ENCODE data around the gene SCFD1.

DNA sequence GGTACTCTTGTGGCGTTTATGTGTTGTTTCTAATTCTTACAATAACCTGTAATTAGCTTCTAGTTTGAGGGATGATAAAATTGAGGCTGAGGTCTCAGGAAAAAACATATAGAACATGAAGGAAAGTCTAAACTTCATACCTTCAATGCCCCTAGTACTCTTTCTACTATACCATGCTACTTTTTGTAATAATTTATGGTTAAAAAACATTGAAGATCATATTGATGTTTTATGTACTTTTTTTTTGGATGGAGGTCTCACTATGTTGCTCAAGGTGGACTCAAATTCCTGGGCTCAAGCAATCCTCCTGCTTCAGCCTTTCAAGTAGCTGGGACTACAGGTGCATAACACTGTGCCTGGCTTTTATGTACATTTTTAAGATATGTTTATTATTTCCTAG, 49.3 kb upstream of the SCFD1 start:
- TF ChIP-seq POLR2A (IDR thresholded peaks at IDR 0.05; ENCODE audit: low read depth, low read length) (no peak), TAF1 (IDR thresholded peaks at IDR 0.05; ENCODE audit: borderline replicate concordance, low read depth, low read length) (no peak)
